ENCODE measurements around the gene TLR1.
"Not testable (repeated sequence)": the region's sequence is repeated elsewhere in the genome, so short reads cannot be mapped to it uniquely, and the experiment has no call there.

- TF ChIP-seq EP300, CTCF (IDR thresholded peaks at IDR 0.05): not testable (repeated sequence)
Observed at GRCh38 chr4:38777925-38778324, 26.7 kb downstream of the TLR1 start.

Data from tibial nerve (tissue), 4 donors.